ENCODE results near the gene AUTS2.

DNA sequence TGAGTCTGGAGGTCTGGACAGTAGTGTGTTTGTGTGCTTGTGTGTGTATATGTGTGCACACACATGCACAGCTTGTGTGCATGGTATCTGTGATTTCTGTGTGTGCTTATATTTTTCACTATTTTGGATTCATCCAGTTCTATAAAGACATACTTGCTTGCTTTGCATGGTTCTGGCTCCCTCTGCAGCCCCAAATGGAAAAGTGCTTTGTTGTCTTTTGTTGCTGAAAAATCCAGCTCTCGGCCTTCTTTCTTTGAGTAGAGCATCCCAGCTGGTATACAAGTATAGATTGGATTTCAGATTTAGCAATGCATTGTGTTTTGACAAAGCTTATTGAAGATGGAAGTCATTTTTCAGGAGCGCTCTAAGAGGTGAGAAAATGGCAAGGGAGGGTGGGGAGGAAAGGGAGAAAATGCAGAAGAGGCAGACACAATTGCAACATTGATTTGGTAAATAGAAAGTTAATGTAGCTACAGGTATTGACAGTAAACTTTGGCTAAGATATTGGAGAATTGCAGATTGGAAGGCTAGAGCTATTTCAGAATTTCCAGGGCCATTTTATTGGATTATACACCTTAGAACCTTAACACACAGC, 333.9 kb downstream of the AUTS2 start:
- TF ChIP-seq GABPB1 (CRISPR knock-in tag; IDR thresholded peaks at IDR 0.05) = no peak
- TF ChIP-seq, protein P1, sequence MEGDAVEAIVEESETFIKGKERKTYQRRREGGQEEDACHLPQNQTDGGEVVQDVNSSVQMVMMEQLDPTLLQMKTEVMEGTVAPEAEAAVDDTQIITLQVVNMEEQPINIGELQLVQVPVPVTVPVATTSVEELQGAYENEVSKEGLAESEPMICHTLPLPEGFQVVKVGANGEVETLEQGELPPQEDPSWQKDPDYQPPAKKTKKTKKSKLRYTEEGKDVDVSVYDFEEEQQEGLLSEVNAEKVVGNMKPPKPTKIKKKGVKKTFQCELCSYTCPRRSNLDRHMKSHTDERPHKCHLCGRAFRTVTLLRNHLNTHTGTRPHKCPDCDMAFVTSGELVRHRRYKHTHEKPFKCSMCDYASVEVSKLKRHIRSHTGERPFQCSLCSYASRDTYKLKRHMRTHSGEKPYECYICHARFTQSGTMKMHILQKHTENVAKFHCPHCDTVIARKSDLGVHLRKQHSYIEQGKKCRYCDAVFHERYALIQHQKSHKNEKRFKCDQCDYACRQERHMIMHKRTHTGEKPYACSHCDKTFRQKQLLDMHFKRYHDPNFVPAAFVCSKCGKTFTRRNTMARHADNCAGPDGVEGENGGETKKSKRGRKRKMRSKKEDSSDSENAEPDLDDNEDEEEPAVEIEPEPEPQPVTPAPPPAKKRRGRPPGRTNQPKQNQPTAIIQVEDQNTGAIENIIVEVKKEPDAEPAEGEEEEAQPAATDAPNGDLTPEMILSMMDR (IDR thresholded peaks at IDR 0.05) = no peak
- TF ChIP-seq, protein P2, sequence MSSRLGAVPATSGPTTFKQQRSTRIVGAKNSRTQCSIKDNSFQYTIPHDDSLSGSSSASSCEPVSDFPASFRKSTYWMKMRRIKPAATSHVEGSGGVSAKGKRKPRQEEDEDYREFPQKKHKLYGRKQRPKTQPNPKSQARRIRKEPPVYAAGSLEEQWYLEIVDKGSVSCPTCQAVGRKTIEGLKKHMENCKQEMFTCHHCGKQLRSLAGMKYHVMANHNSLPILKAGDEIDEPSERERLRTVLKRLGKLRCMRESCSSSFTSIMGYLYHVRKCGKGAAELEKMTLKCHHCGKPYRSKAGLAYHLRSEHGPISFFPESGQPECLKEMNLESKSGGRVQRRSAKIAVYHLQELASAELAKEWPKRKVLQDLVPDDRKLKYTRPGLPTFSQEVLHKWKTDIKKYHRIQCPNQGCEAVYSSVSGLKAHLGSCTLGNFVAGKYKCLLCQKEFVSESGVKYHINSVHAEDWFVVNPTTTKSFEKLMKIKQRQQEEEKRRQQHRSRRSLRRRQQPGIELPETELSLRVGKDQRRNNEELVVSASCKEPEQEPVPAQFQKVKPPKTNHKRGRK (CRISPR knock-in tag; IDR thresholded peaks at IDR 0.05; ENCODE audit: borderline replicate concordance) = no peak
